Breast epithelium (tissue), 4 donors: ENCODE data around the gene TMEM45A. TPM values are rescaled to one million over a fixed set of nuclear protein-coding genes. Genes with fewer than 3 reads are reported as not detected.
"Not testable (repeated sequence)": the region's sequence is repeated elsewhere in the genome, so short reads cannot be mapped to it uniquely, and the experiment has no call there.

ENCODE experiments used
- DNase-seq, 2 donors: peaks; one replicate each; pipeline ENCODE4 v3.0.0-alpha.2; 2019; ENCODE audit warnings: low spot score in 2 of 2
- H3K27ac ChIP-seq, 2 donors: fragments of 200-600 bp; sonication (generic) in 1 of 2; one replicate each; pipeline ENCODE4 v1.5.1; 2016 to 2019; ENCODE audit warnings: mild to moderate bottlenecking in 1 of 2
- H3K27me3 ChIP-seq, 2 donors: fragments of 200-600 bp; sonication (generic) in 1 of 2; one replicate each; pipeline versions ENCODE4 v1.5.1 to v1.6.0; 2017 to 2019; ENCODE audit warnings: control low read depth in 1 of 2, mild to moderate bottlenecking in 1 of 2
- H3K36me3 ChIP-seq: fragments of 200-600 bp; one replicate; pipeline ENCODE4 v1.5.1; 2019
- H3K4me1 ChIP-seq, 2 donors: fragments of 200-600 bp; sonication (generic); one replicate each; pipeline ENCODE4 v1.5.1; 2016 to 2019; ENCODE audit warnings: control low read depth in 1 of 2
- H3K4me3 ChIP-seq, 3 donors: fragments of 200-600 bp; sonication (generic); 1 replicate in 2 of 3; 2 replicates in 1 of 3; pipeline ENCODE4 v1.5.1; 2016 to 2019; ENCODE audit warnings: mild to moderate bottlenecking in 3 of 3, moderate library complexity in 2 of 3
- H3K9me3 ChIP-seq, 2 donors: fragments of 200-600 bp; sonication (generic) in 1 of 2; one replicate each; pipeline ENCODE4 v1.5.1; 2016 to 2019; ENCODE audit warnings: control low read depth in 1 of 2
- CTCF ChIP-seq, 3 donors: fragments of 450-650 bp; IDR thresholded peaks; one replicate each; pipeline ENCODE4 v1.5.1; 2016 to 2017; ENCODE audit warnings: antibody characterized with exemption in 3 of 3, mild to moderate bottlenecking in 3 of 3, moderate library complexity in 3 of 3
- POLR2A ChIP-seq: fragments of 450-650 bp; IDR thresholded peaks from one replicate; pipeline ENCODE4 v1.6.1; 2016; ENCODE audit warnings: antibody characterized with exemption, mild to moderate bottlenecking, moderate library complexity
- POLR2AphosphoS5 ChIP-seq, 3 donors: sonication (generic); formaldehyde crosslinking; IDR thresholded peaks; one replicate each; pipeline ENCODE4 v1.6.1; 2017; ENCODE audit warnings: antibody characterized with exemption in 3 of 3
- intact Hi-C: fragments of 100-400 bp; cut with DNase I; formaldehyde crosslinking; loops from one replicate; pipeline ENCODE4 v1.15.1; 2023; ENCODE audit warnings: low total_unique reads
- total RNA-seq, 3 donors: library from RNA; depleted of rRNA; stranded (reverse); fragments of >200 nt; gene quantifications; one replicate each; pipeline ENCODE4 v1.1.0, GENCODE V29; 2016

The TMEM45A gene
- total RNA-seq, 3 donors from 2014 or later, result 19.7 to 24.5 (median 20.9) TPM

- Histone ChIP-seq H3K9me3 (no peaks in the 10 kb centered on the region), H3K36me3 (no peaks in the 10 kb centered on the region), H3K27me3 (no peaks in the 10 kb centered on the region), H3K4me1 (no peaks in the 10 kb centered on the region), H3K4me3 (no peak overlapping the region), H3K27ac (no peak overlapping the region)
- DNase-seq, result no peak
- intact Hi-C loops, result no loop called here
- no peak for TF ChIP-seq POLR2A
- no peak for TF ChIP-seq CTCF (IDR thresholded peaks at IDR 0.05)
- TF ChIP-seq POLR2AphosphoS5 (IDR thresholded peaks at IDR 0.05), result no peak
Measured at GRCh38 chr3:100578646-100579045, 86.2 kb downstream of the TMEM45A start.

- Histone ChIP-seq H3K9me3 (no peaks in the 10 kb centered on the region), H3K27ac (no peak overlapping the region), H3K27me3 (no peaks in the 10 kb centered on the region), H3K4me1 (no peaks in the 10 kb centered on the region), H3K4me3 (no peak overlapping the region), H3K36me3 (no peaks in the 10 kb centered on the region)
- DNase-seq, result no peak
- TF ChIP-seq POLR2AphosphoS5 (IDR thresholded peaks at IDR 0.05) (no peak), CTCF (IDR thresholded peaks at IDR 0.05) (no peak), POLR2A (no peak)
- intact Hi-C loops, result no loop called here
Measured at GRCh38 chr3:100580147-100580546, 87.7 kb downstream of the TMEM45A start.

- TF ChIP-seq CTCF (IDR thresholded peaks at IDR 0.05) (no peak), POLR2AphosphoS5 (IDR thresholded peaks at IDR 0.05) (no peak), POLR2A (no peak)
- no peaks in the 10 kb centered on the region for H3K9me3 ChIP-seq
- intact Hi-C loops, result no loop called here
Measured at GRCh38 chr3:100581650-100582049, 89.2 kb downstream of the TMEM45A start.

GRCh38 chr3:100582157-100582556 lies 89.7 kb downstream of the TMEM45A start:
- H3K4me1 ChIP-seq, H3K27ac ChIP-seq, DNase-seq, intact Hi-C loops, H3K9me3 ChIP-seq, H3K27me3 ChIP-seq, H3K4me3 ChIP-seq, H3K36me3 ChIP-seq: not testable (repeated sequence)

More at GRCh38 chr3:100581650-100582049, 89.2 kb downstream of the TMEM45A start:
- Histone ChIP-seq H3K27me3 (no peaks in the 10 kb centered on the region), H3K27ac (no peak overlapping the region), H3K4me3 (no peak overlapping the region), H3K36me3 (no peaks in the 10 kb centered on the region), H3K4me1 (no peaks in the 10 kb centered on the region)
- DNase-seq, result no peak

- intact Hi-C loops, result no loop called here
Measured at GRCh38 chr3:100584101-100584660, 91.8 kb downstream of the TMEM45A start.

More at GRCh38 chr3:100584101-100584660, 91.8 kb downstream of the TMEM45A start:
- Histone ChIP-seq H3K27me3 (no peaks in the 10 kb centered on the region), H3K4me3 (no peak overlapping the region), H3K27ac (no peak overlapping the region), H3K4me1 (no peaks in the 10 kb centered on the region), H3K9me3 (no peaks in the 10 kb centered on the region), H3K36me3 (no peaks in the 10 kb centered on the region)
- TF ChIP-seq CTCF (IDR thresholded peaks at IDR 0.05), result no peak
- TF ChIP-seq POLR2A, result no peak
- no peak for TF ChIP-seq POLR2AphosphoS5 (IDR thresholded peaks at IDR 0.05)
- DNase-seq, result no peak
